GM21367 (cell line): Measurements from ENCODE around the gene USHBP1.
"Not testable (repeated sequence)": the region's sequence is repeated elsewhere in the genome, so short reads cannot be mapped to it uniquely, and the experiment has no call there.

ENCODE experiments used
- ATAC-seq: cut with Tn5 transposase; IDR thresholded peaks from one replicate; pipeline ENCODE4 v1.9.1; 2021; ENCODE audit not compliant: unreplicated experiment

Gene USHBP1

GRCh38 chr19:17295551-17295950 lies 31.0 kb upstream of the USHBP1 start:
- not testable (repeated sequence) for ATAC-seq

DNA sequence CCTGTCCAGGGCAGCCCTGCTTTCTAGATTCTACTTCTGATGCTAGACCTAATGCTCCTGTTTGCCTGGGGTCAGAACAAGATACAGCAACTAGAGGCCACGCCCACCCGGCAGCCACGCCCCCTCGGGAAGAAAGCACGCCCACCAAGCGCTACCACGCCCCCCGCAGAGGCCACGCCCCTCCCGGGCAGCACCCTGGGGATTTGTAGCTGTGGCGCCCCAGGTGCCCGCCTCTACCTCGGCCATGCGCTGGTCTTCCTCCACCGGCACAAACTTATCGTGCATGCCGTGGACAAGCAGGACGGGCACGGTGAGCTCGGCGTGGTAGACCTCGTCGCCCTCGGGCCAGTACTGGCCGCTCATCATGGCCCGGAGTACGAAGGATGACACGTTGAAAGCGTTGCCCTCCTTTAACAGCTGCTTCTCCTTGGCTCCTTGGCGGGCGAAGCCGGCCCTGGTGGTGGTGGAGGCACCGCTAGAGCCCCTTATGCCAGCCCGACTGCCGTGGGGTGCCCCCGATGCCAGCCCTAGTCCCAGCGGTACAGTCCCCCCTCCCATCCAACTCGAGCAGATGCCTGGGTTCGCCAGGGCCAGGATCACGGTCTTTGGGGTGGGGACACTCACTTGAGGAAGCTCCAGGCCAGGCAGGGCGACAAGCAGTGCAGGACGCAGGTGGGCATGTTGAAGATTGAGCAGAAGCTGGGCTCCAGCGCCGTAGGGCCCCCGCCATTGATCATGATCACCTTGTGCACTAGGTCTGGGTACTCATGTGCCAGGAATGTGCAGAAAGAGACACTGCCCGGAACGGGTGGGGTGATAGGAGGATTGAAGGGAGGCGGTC lies 29.7 kb upstream of the USHBP1 start:
- no peak for ATAC-seq

DNA sequence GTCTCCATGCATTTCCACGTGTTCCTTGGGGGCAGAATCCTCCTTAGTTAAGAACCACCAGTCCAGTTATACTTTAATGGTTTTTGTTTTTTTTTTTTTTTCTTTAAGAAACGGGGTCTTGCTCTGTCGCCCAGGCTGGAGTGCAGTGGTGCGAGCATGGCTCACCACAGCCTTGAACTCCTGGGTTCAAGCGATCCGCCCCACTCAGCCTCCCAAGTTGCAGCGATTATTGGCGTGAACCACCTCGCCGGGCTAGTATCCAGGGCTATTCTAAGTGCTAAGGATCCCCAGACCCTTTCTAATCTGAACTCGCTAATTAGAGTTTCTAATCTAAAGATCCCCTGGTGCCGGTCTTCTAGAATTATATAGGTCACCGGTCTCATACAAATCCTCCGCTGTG lies 29.1 kb upstream of the USHBP1 start:
- ATAC-seq: no peak

DNA sequence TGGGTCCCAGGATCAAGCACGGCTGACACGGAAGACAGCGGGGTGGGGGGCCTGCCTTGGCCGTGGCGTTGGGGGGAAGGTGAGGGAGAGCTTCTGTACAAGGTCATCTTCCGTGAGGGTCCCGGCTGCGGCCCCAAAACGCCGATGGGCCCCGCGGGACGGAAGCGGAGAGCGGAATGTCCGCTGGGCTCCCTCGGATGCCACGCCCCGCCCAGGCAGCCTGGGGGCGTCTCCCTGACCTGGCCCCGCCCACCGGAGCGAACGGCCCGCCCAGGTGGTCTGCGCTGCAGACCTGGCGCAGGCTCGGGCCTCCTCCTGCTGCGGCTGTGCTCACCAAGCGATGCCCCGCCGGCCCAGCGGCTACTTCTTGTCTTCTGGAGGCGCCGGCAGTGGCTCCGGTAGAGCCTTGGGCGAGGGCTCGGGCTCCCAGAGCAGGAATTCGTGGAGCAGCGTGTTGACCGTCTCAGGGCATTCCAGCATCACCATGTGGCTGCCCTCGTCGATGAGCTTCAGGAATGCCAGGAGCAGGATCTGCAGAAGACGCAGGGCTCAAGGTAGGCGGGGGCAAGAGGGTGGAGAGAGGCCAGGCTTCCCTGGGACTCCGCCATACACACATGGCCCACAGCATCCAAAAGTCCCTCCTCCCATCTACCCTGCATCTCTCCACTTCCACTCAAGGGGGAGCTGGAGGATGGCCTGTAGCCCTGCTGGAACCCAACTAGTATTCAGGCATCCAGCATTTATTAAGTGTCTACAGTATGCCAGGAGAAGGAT lies 27.9 kb upstream of the USHBP1 start:
- peak; percentile 60 for ATAC-seq

GRCh38 chr19:17289489-17289888 lies 24.9 kb upstream of the USHBP1 start:
- ATAC-seq: no peak

GRCh38 chr19:17286752-17287151 lies 22.2 kb upstream of the USHBP1 start:
- ATAC-seq: no peak

DNA sequence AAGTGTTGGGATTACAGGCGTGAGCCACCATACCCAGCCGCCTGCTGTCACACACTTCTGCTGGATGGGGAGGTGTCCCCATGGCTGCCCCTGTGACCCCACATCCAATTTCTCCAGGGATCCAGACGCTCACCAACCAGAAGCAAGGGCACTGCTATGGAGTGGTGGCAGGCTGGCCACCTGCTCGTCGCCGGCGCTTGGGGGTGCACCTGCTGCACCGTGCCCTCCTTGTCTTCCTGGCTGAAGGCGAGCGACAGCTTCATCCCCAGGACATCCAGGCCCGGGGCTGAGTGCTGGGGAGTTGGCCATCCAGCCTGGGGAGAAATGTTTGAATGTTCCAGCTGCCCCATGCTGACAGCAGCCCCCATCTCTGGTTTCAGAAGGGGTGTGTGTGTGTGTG lies 21.7 kb upstream of the USHBP1 start:
- no peak for ATAC-seq

DNA sequence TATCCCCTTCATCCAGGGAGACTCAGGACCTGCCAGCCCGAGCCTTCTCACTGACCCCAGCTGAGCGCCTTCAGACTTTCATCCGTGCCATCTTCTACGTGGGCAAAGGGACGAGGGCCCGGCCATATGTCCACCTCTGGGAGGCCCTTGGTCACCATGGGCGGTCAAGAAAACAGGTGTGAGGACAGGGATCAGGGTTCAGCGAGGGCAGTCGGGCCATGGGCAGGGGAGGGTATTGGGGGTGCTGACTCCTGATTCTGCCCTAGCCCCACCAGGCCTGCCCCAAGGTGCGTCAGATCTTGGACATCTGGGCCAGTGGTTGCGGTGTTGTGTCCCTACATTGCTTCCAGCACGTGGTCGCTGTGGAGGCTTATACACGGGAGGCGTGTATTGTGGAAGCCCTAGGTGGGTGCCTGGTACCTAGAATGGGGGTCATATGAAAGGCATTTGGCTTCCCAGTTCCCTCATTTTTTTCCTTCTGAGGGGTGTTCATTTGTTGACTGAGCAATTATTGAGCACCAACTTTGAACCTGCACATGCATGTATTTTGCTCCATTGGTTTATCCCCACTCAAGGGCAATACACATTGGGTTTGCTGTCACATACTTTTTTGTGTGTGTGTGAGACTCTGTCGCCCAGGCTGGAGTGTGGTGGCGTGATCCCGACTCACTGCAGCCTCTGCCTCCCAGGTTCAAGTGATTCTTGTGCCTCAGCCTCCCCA lies 21.0 kb upstream of the USHBP1 start:
- ATAC-seq: no peak

DNA sequence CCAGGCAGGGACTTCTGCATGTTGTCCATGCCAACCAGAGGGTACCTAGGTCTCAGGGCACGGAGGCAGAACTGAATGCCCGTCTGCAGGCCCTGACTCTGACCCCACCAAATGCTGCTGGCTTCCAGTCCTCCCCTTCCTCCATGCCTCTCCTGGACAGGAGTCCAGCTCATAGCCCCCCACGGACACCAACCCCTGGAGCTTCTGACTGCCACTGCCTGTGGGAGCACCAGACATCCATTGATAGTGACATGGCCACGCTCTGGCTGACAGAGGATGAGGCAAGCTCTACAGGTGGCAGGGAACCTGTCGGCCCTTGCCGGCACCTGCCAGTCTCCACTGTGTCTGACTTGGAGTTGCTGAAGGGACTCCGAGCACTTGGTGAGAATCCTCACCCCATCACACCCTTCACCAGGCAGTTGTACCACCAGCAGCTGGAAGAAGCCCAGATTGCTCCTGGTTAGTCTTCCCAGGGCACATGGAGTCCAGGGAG lies 19.0 kb upstream of the USHBP1 start:
- ATAC-seq: no peak

DNA sequence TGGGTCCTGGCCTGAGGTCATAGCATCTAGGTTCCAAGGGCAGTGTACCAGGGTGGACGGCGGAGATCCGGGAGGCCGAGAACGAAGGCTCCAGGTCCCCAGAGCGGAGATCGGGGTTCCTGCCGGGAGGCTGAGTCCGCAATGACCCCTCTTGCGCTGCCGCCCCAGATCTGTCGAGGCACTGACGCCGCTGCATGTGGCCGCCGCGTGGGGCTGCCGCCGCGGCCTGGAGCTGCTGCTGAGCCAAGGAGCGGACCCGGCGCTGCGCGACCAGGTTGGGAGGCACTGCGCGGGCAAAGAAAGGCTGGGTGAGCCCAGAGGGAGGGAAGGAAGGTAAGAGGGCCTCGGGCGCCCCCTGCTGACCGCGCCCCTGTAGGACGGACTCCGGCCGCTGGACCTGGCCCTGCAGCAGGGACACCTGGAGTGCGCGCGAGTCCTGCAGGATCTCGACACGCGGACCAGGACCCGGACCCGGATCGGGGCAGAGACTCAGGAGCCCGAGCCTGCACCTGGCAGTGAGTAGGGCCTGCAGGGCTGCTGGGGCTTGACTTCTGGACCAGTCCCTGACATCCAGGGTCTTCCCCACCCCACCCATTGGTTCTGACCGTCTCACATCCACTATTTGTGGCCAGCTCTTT lies 18.1 kb upstream of the USHBP1 start:
- no peak for ATAC-seq

- no peak for ATAC-seq
Observed at GRCh38 chr19:17281391-17282304, 17.1 kb upstream of the USHBP1 start, which contains the start of gene ANKLE1. Gene ANKLE1 (plus strand): TSS chr19:17281901. CDS start chr19:17281921, 20 bp downstream.

DNA sequence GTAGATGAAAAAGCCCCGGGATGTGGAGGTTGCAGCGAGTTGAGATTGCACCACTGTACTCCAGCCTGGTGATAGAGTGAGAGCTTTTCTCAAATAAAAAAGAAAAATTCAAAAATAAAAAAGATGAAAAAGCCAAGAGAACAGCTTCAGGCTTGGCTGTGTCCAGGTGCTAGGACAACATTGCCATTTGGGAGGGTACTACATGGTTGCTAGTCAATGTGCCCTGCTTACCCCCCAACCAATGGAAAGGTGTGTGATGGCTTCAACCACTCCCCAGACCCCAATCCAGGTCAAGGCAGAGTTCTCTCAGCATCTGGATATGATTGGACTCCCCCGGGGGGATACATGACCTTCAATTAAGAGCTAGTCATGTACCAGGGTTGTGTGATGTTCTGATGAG lies 14.9 kb upstream of the USHBP1 start:
- ATAC-seq: no peak

- ATAC-seq: no peak
Observed at GRCh38 chr19:17275441-17276175, 11.1 kb upstream of the USHBP1 start.

DNA sequence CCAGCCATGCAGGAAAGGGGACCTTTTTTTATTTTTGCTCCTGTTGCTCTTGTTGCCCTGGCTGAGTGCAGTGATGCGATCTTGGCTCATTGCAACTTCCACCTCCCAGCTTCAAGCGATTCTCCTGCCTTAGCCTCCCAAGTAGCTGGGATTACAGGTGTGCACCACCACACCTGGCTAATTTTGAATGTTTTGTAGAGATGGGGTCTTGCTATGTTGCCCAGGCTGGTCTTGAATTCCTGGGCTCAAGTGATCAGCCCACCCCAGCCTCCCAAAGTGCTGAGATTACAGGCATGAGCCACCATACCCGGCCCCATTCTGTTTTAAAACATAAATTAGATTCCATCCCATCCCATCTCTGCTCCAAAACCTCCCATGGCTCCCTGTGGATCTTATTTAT lies 10.3 kb upstream of the USHBP1 start:
- ATAC-seq: not testable (repeated sequence)

DNA sequence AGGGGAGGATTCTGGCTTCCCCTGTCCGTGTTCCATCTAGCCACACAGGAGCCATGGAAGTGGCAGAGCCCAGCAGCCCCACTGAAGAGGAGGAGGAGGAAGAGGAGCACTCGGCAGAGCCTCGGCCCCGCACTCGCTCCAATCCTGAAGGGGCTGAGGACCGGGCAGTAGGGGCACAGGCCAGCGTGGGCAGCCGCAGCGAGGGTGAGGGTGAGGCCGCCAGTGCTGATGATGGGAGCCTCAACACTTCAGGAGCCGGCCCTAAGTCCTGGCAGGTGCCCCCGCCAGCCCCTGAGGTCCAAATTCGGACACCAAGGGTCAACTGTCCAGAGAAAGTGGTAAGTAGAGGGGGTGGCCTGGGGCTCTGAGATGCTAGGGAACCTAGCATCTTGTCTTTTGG lies 4.2 kb upstream of the USHBP1 start:
- no peak for ATAC-seq

GRCh38 chr19:17266975-17267788 lies 2.6 kb upstream of the USHBP1 start, which contains the start of gene BABAM1:
Gene BABAM1 (plus strand): TSS chr19:17267443. CDS start chr19:17268807, 1,364 bp downstream.
- ATAC-seq: peak; percentile 85

DNA sequence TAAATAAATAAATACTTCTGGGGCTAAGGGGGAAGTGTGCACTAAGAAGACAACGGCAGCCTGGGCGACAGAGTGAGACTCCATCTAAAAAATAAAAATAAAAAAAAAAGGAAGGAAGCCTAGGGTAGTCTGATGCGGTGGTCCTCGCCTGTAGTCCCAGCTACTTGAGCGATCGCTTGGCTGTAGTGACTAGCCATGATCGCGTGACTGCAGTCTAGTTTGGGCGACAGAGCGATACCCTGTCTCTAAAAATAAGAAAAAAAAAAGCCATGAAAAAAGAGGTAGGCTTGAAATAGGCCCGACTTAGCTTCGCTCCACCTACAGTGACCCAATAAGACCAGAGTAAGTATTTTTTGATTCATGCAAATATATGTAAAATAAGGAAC lies 2.0 kb upstream of the USHBP1 start:
- peak; percentile 17 for ATAC-seq

- no peak for ATAC-seq
Observed at GRCh38 chr19:17266026-17266425, 1.5 kb upstream of the USHBP1 start.
